Thyroid gland (tissue), 4 donors: ENCODE results near the gene AZGP1. TPM values are rescaled to one million over a fixed set of nuclear protein-coding genes. Genes with fewer than 3 reads are reported as not detected.
A peak's percentile ranks its signal among the peaks of the same experiment; 100 is the strongest.

Source experiments
- DNase-seq, 2 donors: peaks; one replicate each; pipeline ENCODE4 v3.0.0-alpha.2; 2019
- H3K27ac ChIP-seq, 3 donors: fragments of 200-600 bp; sonication (generic); 1 replicate in 2 of 3; 2 replicates in 1 of 3; pipeline ENCODE4 v1.5.1; 2016 to 2019; ENCODE audit warnings: mild to moderate bottlenecking in 1 of 3, moderate library complexity in 1 of 3
- H3K27me3 ChIP-seq: fragments of 200-600 bp; sonication (generic); one replicate; pipeline ENCODE4 v1.5.1; 2019
- H3K36me3 ChIP-seq, 2 donors: fragments of 200-600 bp; sonication (generic); one replicate each; pipeline ENCODE4 v1.5.1; 2016 to 2019
- H3K4me1 ChIP-seq, 2 donors: fragments of 200-600 bp; sonication (generic); one replicate each; pipeline ENCODE4 v1.5.1; 2017 to 2019
- H3K4me3 ChIP-seq, 3 donors: fragments of 200-600 bp; sonication (generic); replicated peaks in 1 of 3; 1 replicate in 2 of 3; 2 replicates in 1 of 3; pipeline ENCODE4 v1.5.1; 2016; ENCODE audit warnings: mild to moderate bottlenecking in 1 of 3
- H3K9me3 ChIP-seq: fragments of 200-600 bp; sonication (generic); one replicate; pipeline ENCODE4 v1.5.1; 2017
- POLR2A ChIP-seq, 2 donors: fragments of 450-650 bp; IDR thresholded peaks; one replicate each; pipeline ENCODE4 v1.6.1; 2017; ENCODE audit warnings: antibody characterized with exemption in 2 of 2, mild to moderate bottlenecking in 2 of 2, moderate library complexity in 1 of 2
- WGBS, 2 donors: methylation state at CpG; one replicate each; pipeline ENCODE4 v1.1.5; 2017; 5-methylcytosine and 5-hydroxymethylcytosine counted together
- intact Hi-C: fragments of 100-400 bp; cut with DNase I; formaldehyde crosslinking; loops from one replicate; pipeline ENCODE4 v1.15.1; 2023
- total RNA-seq, 4 donors: library from RNA; depleted of rRNA; stranded (reverse); fragments of >200 nt; gene quantifications; one replicate each; pipeline ENCODE4 v1.2.3, GENCODE V29; 2016
- TF ChIP-seq, protein P1 (sequence below), 6 experiments: fragments of 200-600 bp in 3 of 6; fragments of 450-650 bp in 3 of 6; sonication (generic) in 3 of 6; IDR thresholded peaks; one replicate each; pipeline ENCODE4 v1.5.1; 2016 to 2019; ENCODE audit warnings: antibody characterized with exemption in 6 of 6, mild to moderate bottlenecking in 2 of 6, inconsistent platforms in 1 of 6, moderate library complexity in 1 of 6

Gene AZGP1
- total RNA-seq, 4 donors from 2014 or later = 1.6 to 3.5 (median 3.1) TPM; not detected in 1

DNA sequence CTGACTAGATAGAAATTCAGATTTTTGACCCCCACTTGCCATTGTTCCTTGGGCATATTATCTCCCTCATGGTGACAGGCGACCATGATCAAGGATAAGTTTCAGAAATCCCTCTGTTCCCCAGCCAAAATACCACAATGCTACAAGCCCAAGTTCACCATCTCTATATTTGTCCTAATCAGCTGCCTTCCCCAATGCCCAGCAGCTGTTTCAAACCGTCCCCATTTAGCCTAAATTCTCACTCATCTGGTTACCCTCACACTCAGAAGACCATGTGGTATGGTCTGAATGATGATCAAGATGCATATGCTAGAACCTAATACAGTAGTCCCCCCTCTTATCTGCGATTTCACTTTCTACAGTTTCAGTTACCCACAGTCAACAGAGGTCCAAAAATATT lies 45.5 kb downstream of the AZGP1 start:
- Histone ChIP-seq H3K4me3 (no peak overlapping the region), H3K36me3 (no peaks in the 10 kb centered on the region), H3K9me3 (no peaks in the 10 kb centered on the region), H3K27me3 (no peaks in the 10 kb centered on the region), H3K4me1 (peaks cover 0 to 6% of the 10 kb centered on the region in 2 donors), H3K27ac (no peak overlapping the region)
- TF ChIP-seq POLR2A (IDR thresholded peaks at IDR 0.05) = no peak
- TF ChIP-seq, protein P1, sequence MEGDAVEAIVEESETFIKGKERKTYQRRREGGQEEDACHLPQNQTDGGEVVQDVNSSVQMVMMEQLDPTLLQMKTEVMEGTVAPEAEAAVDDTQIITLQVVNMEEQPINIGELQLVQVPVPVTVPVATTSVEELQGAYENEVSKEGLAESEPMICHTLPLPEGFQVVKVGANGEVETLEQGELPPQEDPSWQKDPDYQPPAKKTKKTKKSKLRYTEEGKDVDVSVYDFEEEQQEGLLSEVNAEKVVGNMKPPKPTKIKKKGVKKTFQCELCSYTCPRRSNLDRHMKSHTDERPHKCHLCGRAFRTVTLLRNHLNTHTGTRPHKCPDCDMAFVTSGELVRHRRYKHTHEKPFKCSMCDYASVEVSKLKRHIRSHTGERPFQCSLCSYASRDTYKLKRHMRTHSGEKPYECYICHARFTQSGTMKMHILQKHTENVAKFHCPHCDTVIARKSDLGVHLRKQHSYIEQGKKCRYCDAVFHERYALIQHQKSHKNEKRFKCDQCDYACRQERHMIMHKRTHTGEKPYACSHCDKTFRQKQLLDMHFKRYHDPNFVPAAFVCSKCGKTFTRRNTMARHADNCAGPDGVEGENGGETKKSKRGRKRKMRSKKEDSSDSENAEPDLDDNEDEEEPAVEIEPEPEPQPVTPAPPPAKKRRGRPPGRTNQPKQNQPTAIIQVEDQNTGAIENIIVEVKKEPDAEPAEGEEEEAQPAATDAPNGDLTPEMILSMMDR (IDR thresholded peaks at IDR 0.05) = no peak
- 90 to 91% methylated on average over 3 of the region's 3 CpGs for WGBS, 2 donors
- DNase-seq = no peak
- intact Hi-C loops = no loop called here

DNA sequence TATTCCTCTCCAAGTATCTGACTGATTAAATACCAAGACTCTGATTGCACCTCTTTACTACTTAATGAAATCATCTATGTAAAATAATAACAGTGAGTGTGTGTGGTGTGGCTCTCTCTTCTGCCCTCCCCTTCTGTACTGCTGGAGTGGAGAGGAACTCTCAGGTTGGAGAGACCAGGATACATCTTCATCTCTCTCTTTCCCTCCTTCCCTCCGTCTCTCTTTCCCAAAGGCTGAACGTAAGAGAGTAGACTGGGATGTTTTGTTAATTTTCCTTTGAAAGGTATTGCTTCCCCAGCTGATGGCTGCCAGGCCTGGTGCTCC lies 46.1 kb downstream of the AZGP1 start:
- no peak for DNase-seq
- 25 to 26% methylated on average over 2 of the region's 2 CpGs for WGBS, 2 donors
- intact Hi-C loops = no loop called here
- Histone ChIP-seq H3K27ac (no peak overlapping the region), H3K27me3 (no peaks in the 10 kb centered on the region), H3K9me3 (no peaks in the 10 kb centered on the region), H3K36me3 (no peaks in the 10 kb centered on the region), H3K4me1 (peaks cover 0 to 6% of the 10 kb centered on the region in 2 donors), H3K4me3 (no peak overlapping the region)
- no peak for TF ChIP-seq POLR2A (IDR thresholded peaks at IDR 0.05)
- TF ChIP-seq, protein P1 (IDR thresholded peaks at IDR 0.05) = no peak

DNA sequence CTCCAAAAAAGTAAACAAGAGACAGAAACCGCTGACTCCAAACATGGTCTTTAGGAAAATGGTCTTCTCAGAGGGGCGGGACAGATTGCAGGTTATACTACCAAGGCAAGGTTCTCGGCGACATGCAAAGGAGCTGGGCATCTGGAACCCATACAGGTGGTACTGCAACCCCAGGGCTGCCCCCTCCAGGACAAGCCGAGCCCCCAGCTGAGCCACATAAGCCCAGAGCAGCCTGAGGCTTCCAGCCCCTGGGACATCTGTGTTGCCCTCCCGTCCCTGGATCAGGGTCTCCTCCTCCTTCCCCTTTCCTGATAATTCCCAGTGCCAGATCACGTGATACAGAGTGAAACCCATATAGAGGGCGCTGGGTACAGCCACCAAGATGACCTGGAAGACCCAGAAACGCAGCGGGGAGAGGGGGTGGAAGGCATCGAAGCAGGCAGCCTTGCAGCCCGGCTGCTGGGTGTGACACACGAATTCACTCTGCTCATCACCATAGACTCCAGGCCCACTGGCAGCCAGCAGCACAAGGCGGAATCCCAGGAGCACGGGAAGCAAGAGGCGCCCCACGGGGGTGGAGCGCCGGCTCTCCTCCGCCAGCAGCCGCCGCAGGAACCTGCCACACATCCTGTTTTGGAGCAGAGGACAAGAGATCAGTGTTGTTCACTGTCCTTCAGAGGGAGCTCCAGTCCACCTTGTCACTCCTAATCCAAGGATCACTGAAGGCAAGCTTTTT lies 46.7 kb downstream of the AZGP1 start, which contains the start of gene GJC3:
TSS of gene GJC3 (minus strand) at position 627 of the 736 bp plus-strand sequence. CDS start at position 627, 0 bp downstream.
- H3K36me3 ChIP-seq = no peaks in the 10 kb centered on the region
- H3K27ac ChIP-seq = no peak within 1 kb of the TSS
- H3K9me3 ChIP-seq = no peaks in the 10 kb centered on the region
- no peak for TF ChIP-seq POLR2A (IDR thresholded peaks at IDR 0.05)
- TF ChIP-seq, protein P1 (IDR thresholded peaks at IDR 0.05) = peak in 2 of 6 experiments; percentile 20 to 34
- WGBS, 2 donors = 25 to 28% methylated on average over 15 to 16 of the region's 22 CpGs
- intact Hi-C loops = no loop called here
- peak; percentile 31 to 41 for DNase-seq
- no peak within 1 kb of the TSS for H3K4me3 ChIP-seq
- no peaks in the 10 kb centered on the region for H3K27me3 ChIP-seq
- H3K4me1 ChIP-seq = peaks cover 0 to 6% of the 10 kb centered on the region in 2 donors

DNA sequence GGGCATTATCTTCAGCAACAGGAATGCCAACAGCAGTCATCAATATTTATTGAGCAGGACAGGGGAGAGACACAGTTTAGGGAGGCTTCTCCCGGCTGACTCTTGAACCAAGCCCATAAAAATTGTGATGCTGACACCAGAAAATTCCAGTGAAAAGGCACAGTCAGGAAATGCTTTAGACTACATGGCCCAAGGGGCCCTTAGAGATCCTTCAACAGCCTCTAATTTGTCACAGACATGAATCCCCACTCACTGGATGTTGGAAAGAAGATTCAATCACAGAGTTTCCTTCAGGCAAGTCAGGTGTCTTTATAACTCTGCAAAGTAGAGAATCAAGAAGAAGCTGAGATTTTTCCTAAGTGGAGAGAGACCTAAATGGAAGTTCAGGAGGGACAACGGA lies 47.6 kb downstream of the AZGP1 start:
- no peak for TF ChIP-seq POLR2A (IDR thresholded peaks at IDR 0.05)
- TF ChIP-seq, protein P1 (IDR thresholded peaks at IDR 0.05) = no peak
- Histone ChIP-seq H3K9me3 (no peaks in the 10 kb centered on the region), H3K4me3 (no peak overlapping the region), H3K36me3 (no peaks in the 10 kb centered on the region), H3K4me1 (peaks cover 0 to 6% of the 10 kb centered on the region in 2 donors), H3K27me3 (no peaks in the 10 kb centered on the region), H3K27ac (no peak overlapping the region)
- no peak for DNase-seq
- intact Hi-C loops = no loop called here
- 73 to 76% methylated on average over 2 of the region's 2 CpGs for WGBS, 2 donors

DNA sequence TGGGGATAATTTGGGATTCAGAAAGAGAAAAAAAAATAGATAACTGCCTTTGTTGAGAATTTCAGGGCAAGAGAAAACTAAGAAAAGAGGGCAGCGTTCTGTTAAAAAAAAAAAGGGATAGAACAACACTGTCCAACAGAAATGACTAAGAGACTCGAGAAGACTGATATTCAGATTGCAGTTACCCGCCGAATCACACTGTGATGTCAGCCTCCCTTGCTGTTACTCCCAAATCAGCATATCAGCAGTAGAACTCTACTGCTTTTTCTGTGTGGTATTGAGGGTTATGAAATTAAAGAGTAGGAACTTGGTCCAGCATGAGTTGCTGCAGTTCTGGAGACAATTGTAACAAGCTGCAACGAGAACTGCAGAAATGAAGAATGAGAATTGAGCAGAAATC lies 48.3 kb downstream of the AZGP1 start:
- H3K4me3 ChIP-seq = no peak overlapping the region
- intact Hi-C loops = no loop called here
- H3K27me3 ChIP-seq = no peaks in the 10 kb centered on the region
- 69 to 75% methylated on average over 5 of the region's 5 CpGs for WGBS, 2 donors
- no peak for DNase-seq
- no peaks in the 10 kb centered on the region for H3K36me3 ChIP-seq
- peaks cover 0 to 6% of the 10 kb centered on the region in 2 donors for H3K4me1 ChIP-seq
- TF ChIP-seq, protein P1 (IDR thresholded peaks at IDR 0.05) = no peak
- no peak overlapping the region for H3K27ac ChIP-seq
- H3K9me3 ChIP-seq = no peaks in the 10 kb centered on the region
